ENCODE measurements around the gene NYAP2.

Gene NYAP2

DNA sequence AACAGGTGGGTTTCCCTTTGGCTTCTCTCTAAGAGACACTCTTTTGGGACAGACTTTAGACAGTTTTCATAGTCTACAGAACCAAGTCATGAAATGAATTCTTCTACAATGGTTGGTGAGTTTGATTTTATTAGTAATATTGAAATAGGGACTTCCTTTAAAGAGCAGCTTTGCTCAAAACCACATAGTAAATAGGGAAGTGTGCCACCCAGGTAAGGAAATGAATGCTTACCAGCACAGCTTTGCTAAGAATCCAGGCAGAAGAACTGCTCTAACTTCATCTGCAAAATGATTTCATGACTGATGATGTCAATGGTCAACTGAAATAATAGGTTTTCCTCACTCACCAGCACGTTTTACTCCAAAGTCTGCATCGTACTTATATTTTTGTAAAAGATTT, 89.2 kb downstream of the NYAP2 start:
- H3K4me3 Mint-ChIP-seq: no peak overlapping the region

GRCh38 chr2:225493420-225494099, 94.0 kb downstream of the NYAP2 start:
- Mint-ChIP-seq H3K27me3 (ENCODE audit: low read depth) (no peaks in the 10 kb centered on the region), H3K4me1 (peaks cover 7% of the 10 kb centered on the region), H3K9me3 (no peaks in the 10 kb centered on the region), H3K36me3 (ENCODE audit: low read depth) (no peaks in the 10 kb centered on the region), H3K27ac (no peak overlapping the region), H3K4me3 (no peak overlapping the region)
- TF ChIP-seq CTCF (IDR thresholded peaks at IDR 0.05; ENCODE audit: unreplicated experiment in 3 of 3): no peak

More for the DNA sequence above, 89.2 kb downstream of the NYAP2 start:
- H3K27ac Mint-ChIP-seq: no peak overlapping the region
- peaks cover 8% of the 10 kb centered on the region for H3K4me1 Mint-ChIP-seq
- H3K36me3 Mint-ChIP-seq (ENCODE audit: low read depth): no peaks in the 10 kb centered on the region
- TF ChIP-seq CTCF (IDR thresholded peaks at IDR 0.05; ENCODE audit: unreplicated experiment in 3 of 3): no peak
- no peaks in the 10 kb centered on the region for H3K9me3 Mint-ChIP-seq
- H3K27me3 Mint-ChIP-seq (ENCODE audit: low read depth): no peaks in the 10 kb centered on the region

- H3K4me1 Mint-ChIP-seq: peaks cover 8% of the 10 kb centered on the region
- TF ChIP-seq CTCF (IDR thresholded peaks at IDR 0.05; ENCODE audit: unreplicated experiment in 3 of 3): no peak
- no peaks in the 10 kb centered on the region for H3K9me3 Mint-ChIP-seq
- no peaks in the 10 kb centered on the region for H3K27me3 Mint-ChIP-seq (ENCODE audit: low read depth)
- no peak overlapping the region for H3K27ac Mint-ChIP-seq
- no peak overlapping the region for H3K4me3 Mint-ChIP-seq
- H3K36me3 Mint-ChIP-seq (ENCODE audit: low read depth): no peaks in the 10 kb centered on the region
Observed at GRCh38 chr2:225494100-225494459, 94.6 kb downstream of the NYAP2 start.

GRCh38 chr2:225495706-225496105, 96.2 kb downstream of the NYAP2 start:
- Mint-ChIP-seq H3K27ac (no peak overlapping the region), H3K9me3 (no peaks in the 10 kb centered on the region), H3K4me1 (peaks cover 8% of the 10 kb centered on the region), H3K36me3 (ENCODE audit: low read depth) (no peaks in the 10 kb centered on the region), H3K4me3 (no peak overlapping the region), H3K27me3 (ENCODE audit: low read depth) (no peaks in the 10 kb centered on the region)
- TF ChIP-seq CTCF (IDR thresholded peaks at IDR 0.05; ENCODE audit: unreplicated experiment in 3 of 3): no peak

GRCh38 chr2:225496568-225496967, 97.1 kb downstream of the NYAP2 start:
- Mint-ChIP-seq H3K4me1 (peaks cover 8% of the 10 kb centered on the region), H3K27ac (no peak overlapping the region), H3K9me3 (no peaks in the 10 kb centered on the region), H3K36me3 (ENCODE audit: low read depth) (no peaks in the 10 kb centered on the region), H3K27me3 (ENCODE audit: low read depth) (no peaks in the 10 kb centered on the region), H3K4me3 (no peak overlapping the region)
- TF ChIP-seq CTCF (IDR thresholded peaks at IDR 0.05; ENCODE audit: unreplicated experiment in 3 of 3): no peak

- H3K4me1 Mint-ChIP-seq: peaks cover 8% of the 10 kb centered on the region
- no peak overlapping the region for H3K4me3 Mint-ChIP-seq
- no peaks in the 10 kb centered on the region for H3K27me3 Mint-ChIP-seq (ENCODE audit: low read depth)
- H3K36me3 Mint-ChIP-seq (ENCODE audit: low read depth): no peaks in the 10 kb centered on the region
- TF ChIP-seq CTCF (IDR thresholded peaks at IDR 0.05; ENCODE audit: unreplicated experiment in 3 of 3): no peak
- H3K27ac Mint-ChIP-seq: no peak overlapping the region
- no peaks in the 10 kb centered on the region for H3K9me3 Mint-ChIP-seq
Observed at GRCh38 chr2:225497166-225497565, 97.7 kb downstream of the NYAP2 start.
